Esophagus muscularis mucosa (tissue), 4 donors: ENCODE results near the gene PRELID3B.
"Not testable (repeated sequence)": the region's sequence is repeated elsewhere in the genome, so short reads cannot be mapped to it uniquely, and the experiment has no call there.

Experiments
- CTCF ChIP-seq, 3 experiments: fragments of 200-600 bp in 2 of 3; fragments of 450-650 bp in 1 of 3; sonication (generic) in 2 of 3; IDR thresholded peaks; one replicate each; pipeline ENCODE4 v1.5.1; 2017 to 2019; ENCODE audit warnings: antibody characterized with exemption in 3 of 3, mild to moderate bottlenecking in 2 of 3, moderate library complexity in 1 of 3
- EP300 ChIP-seq: sonication (generic); formaldehyde crosslinking; IDR thresholded peaks from one replicate; pipeline ENCODE4 v1.6.1; 2017; ENCODE audit warnings: antibody characterized with exemption
- POLR2A ChIP-seq: fragments of 450-650 bp; IDR thresholded peaks from one replicate; pipeline ENCODE4 v1.6.1; 2017; ENCODE audit warnings: antibody characterized with exemption, moderate library complexity, mild to moderate bottlenecking, low read depth
- POLR2AphosphoS5 ChIP-seq, 2 donors: sonication (generic); formaldehyde crosslinking; IDR thresholded peaks; one replicate each; pipeline ENCODE4 v1.6.1; 2017; ENCODE audit warnings: antibody characterized with exemption in 2 of 2

DNA sequence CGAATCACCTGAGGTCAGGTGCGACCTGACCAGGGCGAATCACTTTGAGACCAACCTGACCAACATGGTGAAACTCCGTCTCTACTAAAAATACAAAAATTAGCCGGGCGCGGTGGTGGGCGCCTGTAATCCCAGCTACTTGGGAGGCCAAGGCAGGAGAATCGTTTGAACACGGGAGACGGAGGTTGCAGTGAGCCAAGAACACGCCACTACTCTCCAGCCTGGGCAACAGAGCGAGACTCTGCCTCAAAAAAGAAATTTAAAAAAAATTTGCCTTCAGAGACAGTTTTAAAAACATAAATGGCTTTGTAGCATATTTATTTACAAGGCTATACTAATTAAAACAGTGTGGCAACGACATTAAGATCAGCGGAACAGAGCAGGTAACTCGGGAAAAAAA, 1.1 kb downstream of the PRELID3B start:
- TF ChIP-seq POLR2AphosphoS5 (IDR thresholded peaks at IDR 0.05); CTCF (IDR thresholded peaks at IDR 0.05); EP300; POLR2A: not testable (repeated sequence)
